Measurements from ENCODE around the gene SGIP1. TPM values are rescaled to one million over a fixed set of nuclear protein-coding genes. Genes with fewer than 3 reads are reported as not detected.

The SGIP1 gene
- total RNA-seq, 2 donors from 2014 or later, result 3.1 TPM; not detected in 1

GRCh38 chr1:66546047-66546810, 12.3 kb downstream of the SGIP1 start:
- Histone ChIP-seq H3K4me1 (peaks cover 22% of the 10 kb centered on the region), H3K36me3 (replicated peaks in 1 of 2; ENCODE audit: insufficient read depth in 1 of 2, low read depth in 2 of 2) (no peaks in the 10 kb centered on the region), H3K27ac (no peak overlapping the region), H3K4me3 (no peak overlapping the region), H3K9me3 (no peaks in the 10 kb centered on the region), H3K27me3 (no peaks in the 10 kb centered on the region)
- ATAC-seq (no peak), DNase-seq (no peak)
- no peak for TF ChIP-seq CTCF (IDR thresholded peaks at IDR 0.05)
- TF ChIP-seq POLR2A (IDR thresholded peaks at IDR 0.05), result no peak
- intact Hi-C loops (cut with DNase I), result no loop called here
- 62 to 74% methylated on average over 4 of the region's 4 CpGs for WGBS, 2 donors

GRCh38 chr1:66549017-66549416, 15.1 kb downstream of the SGIP1 start:
- Histone ChIP-seq H3K4me3 (no peak overlapping the region), H3K4me1 (peaks cover 3% of the 10 kb centered on the region), H3K36me3 (replicated peaks in 1 of 2; ENCODE audit: insufficient read depth in 1 of 2, low read depth in 2 of 2) (no peaks in the 10 kb centered on the region), H3K27me3 (no peaks in the 10 kb centered on the region), H3K27ac (no peak overlapping the region), H3K9me3 (no peaks in the 10 kb centered on the region)
- no peak for DNase-seq
- TF ChIP-seq POLR2A (IDR thresholded peaks at IDR 0.05), result no peak
- TF ChIP-seq CTCF (IDR thresholded peaks at IDR 0.05), result no peak
- no peak for ATAC-seq
- intact Hi-C loops (cut with DNase I), result no loop called here

GRCh38 chr1:66550243-66550642, 16.3 kb downstream of the SGIP1 start:
- H3K27ac ChIP-seq, result no peak overlapping the region
- no peaks in the 10 kb centered on the region for H3K27me3 ChIP-seq
- no peak for DNase-seq
- no peaks in the 10 kb centered on the region for H3K9me3 ChIP-seq
- no peak overlapping the region for H3K4me3 ChIP-seq
- intact Hi-C loops (cut with DNase I), result no loop called here
- 86 to 100% methylated on average over 1 of the region's 1 CpG for WGBS, 2 donors
- ATAC-seq, result no peak
- TF ChIP-seq CTCF (IDR thresholded peaks at IDR 0.05), result no peak
- TF ChIP-seq POLR2A (IDR thresholded peaks at IDR 0.05), result no peak
- H3K4me1 ChIP-seq, result no peaks in the 10 kb centered on the region
- H3K36me3 ChIP-seq (replicated peaks in 1 of 2; ENCODE audit: insufficient read depth in 1 of 2, low read depth in 2 of 2), result no peaks in the 10 kb centered on the region

- Histone ChIP-seq H3K9me3 (no peaks in the 10 kb centered on the region), H3K4me1 (no peaks in the 10 kb centered on the region), H3K27me3 (no peaks in the 10 kb centered on the region), H3K36me3 (replicated peaks in 1 of 2; ENCODE audit: insufficient read depth in 1 of 2, low read depth in 2 of 2) (no peaks in the 10 kb centered on the region), H3K27ac (no peak overlapping the region), H3K4me3 (no peak overlapping the region)
- DNase-seq (no peak), ATAC-seq (no peak)
- WGBS, 2 donors, result 58 to 64% methylated on average over 1 of the region's 1 CpG
- TF ChIP-seq CTCF (IDR thresholded peaks at IDR 0.05) (no peak), POLR2A (IDR thresholded peaks at IDR 0.05) (no peak)
- intact Hi-C loops (cut with DNase I), result no loop called here
These were observed 18.3 kb downstream of the SGIP1 start for GRCh38 chr1:66552287-66552686.

- H3K9me3 ChIP-seq, result no peaks in the 10 kb centered on the region
- ATAC-seq (no peak), DNase-seq (peak in 1 of 4 donors; percentile 19)
- no peaks in the 10 kb centered on the region for H3K27me3 ChIP-seq
- WGBS, 2 donors, result 27% methylated on average over 5 of the region's 5 CpGs
- H3K27ac ChIP-seq, result no peak overlapping the region
- TF ChIP-seq POLR2A (IDR thresholded peaks at IDR 0.05), result no peak
- TF ChIP-seq CTCF (IDR thresholded peaks at IDR 0.05), result no peak
- no peaks in the 10 kb centered on the region for H3K36me3 ChIP-seq (replicated peaks in 1 of 2; ENCODE audit: insufficient read depth in 1 of 2, low read depth in 2 of 2)
- intact Hi-C loops (cut with DNase I), result no loop called here
- H3K4me3 ChIP-seq, result no peak overlapping the region
- no peaks in the 10 kb centered on the region for H3K4me1 ChIP-seq
These were observed 18.9 kb downstream of the SGIP1 start for GRCh38 chr1:66552829-66553228.
